Measurements from ENCODE around the gene TGFBR1. TPM values are rescaled to one million over a fixed set of nuclear protein-coding genes. Genes with fewer than 3 reads are reported as not detected.

The TGFBR1 gene
- total RNA-seq, 1 donor = 51.0 TPM

- DNase-seq (ENCODE audit: low read depth) = no peak
- no peak overlapping the region for H3K4me3 ChIP-seq (ENCODE audit: low read depth, low read length)
- no peak for TF ChIP-seq CTCF (IDR thresholded peaks at IDR 0.05; ENCODE audit: insufficient read depth, low read depth, low read length)
These were observed 8.6 kb downstream of the TGFBR1 start for GRCh38 chr9:99113414-99114048.

GRCh38 chr9:99114049-99114440, 9.1 kb downstream of the TGFBR1 start:
- no peak overlapping the region for H3K4me3 ChIP-seq (ENCODE audit: low read depth, low read length)
- no peak for TF ChIP-seq CTCF (IDR thresholded peaks at IDR 0.05; ENCODE audit: insufficient read depth, low read depth, low read length)
- DNase-seq (ENCODE audit: low read depth) = no peak

- peak; percentile 39 for DNase-seq (ENCODE audit: low read depth)
- no peak for TF ChIP-seq CTCF (IDR thresholded peaks at IDR 0.05; ENCODE audit: insufficient read depth, low read depth, low read length)
- no peak overlapping the region for H3K4me3 ChIP-seq (ENCODE audit: low read depth, low read length)
These were observed 10.1 kb downstream of the TGFBR1 start for GRCh38 chr9:99114846-99115500.

GRCh38 chr9:99116003-99116411, 11.1 kb downstream of the TGFBR1 start:
- no peak overlapping the region for H3K4me3 ChIP-seq (ENCODE audit: low read depth, low read length)
- no peak for TF ChIP-seq CTCF (IDR thresholded peaks at IDR 0.05; ENCODE audit: insufficient read depth, low read depth, low read length)
- DNase-seq (ENCODE audit: low read depth) = no peak

GRCh38 chr9:99118782-99119466, 14.0 kb downstream of the TGFBR1 start:
- no peak for TF ChIP-seq CTCF (IDR thresholded peaks at IDR 0.05; ENCODE audit: insufficient read depth, low read depth, low read length)
- no peak for DNase-seq (ENCODE audit: low read depth)

GRCh38 chr9:99119976-99120655, 15.2 kb downstream of the TGFBR1 start:
- no peak overlapping the region for H3K4me3 ChIP-seq (ENCODE audit: low read depth, low read length)
- no peak for TF ChIP-seq CTCF (IDR thresholded peaks at IDR 0.05; ENCODE audit: insufficient read depth, low read depth, low read length)
- DNase-seq (ENCODE audit: low read depth) = no peak

More at GRCh38 chr9:99118782-99119466, 14.0 kb downstream of the TGFBR1 start:
- no peak overlapping the region for H3K4me3 ChIP-seq (ENCODE audit: low read depth, low read length)

Measured in fibroblast of villous mesenchyme (primary cell).